ENCODE results near the gene PACSIN2.
"Not testable (repeated sequence)": the region's sequence is repeated elsewhere in the genome, so short reads cannot be mapped to it uniquely, and the experiment has no call there.

The PACSIN2 gene, protein sequence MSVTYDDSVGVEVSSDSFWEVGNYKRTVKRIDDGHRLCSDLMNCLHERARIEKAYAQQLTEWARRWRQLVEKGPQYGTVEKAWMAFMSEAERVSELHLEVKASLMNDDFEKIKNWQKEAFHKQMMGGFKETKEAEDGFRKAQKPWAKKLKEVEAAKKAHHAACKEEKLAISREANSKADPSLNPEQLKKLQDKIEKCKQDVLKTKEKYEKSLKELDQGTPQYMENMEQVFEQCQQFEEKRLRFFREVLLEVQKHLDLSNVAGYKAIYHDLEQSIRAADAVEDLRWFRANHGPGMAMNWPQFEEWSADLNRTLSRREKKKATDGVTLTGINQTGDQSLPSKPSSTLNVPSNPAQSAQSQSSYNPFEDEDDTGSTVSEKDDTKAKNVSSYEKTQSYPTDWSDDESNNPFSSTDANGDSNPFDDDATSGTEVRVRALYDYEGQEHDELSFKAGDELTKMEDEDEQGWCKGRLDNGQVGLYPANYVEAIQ

DNA sequence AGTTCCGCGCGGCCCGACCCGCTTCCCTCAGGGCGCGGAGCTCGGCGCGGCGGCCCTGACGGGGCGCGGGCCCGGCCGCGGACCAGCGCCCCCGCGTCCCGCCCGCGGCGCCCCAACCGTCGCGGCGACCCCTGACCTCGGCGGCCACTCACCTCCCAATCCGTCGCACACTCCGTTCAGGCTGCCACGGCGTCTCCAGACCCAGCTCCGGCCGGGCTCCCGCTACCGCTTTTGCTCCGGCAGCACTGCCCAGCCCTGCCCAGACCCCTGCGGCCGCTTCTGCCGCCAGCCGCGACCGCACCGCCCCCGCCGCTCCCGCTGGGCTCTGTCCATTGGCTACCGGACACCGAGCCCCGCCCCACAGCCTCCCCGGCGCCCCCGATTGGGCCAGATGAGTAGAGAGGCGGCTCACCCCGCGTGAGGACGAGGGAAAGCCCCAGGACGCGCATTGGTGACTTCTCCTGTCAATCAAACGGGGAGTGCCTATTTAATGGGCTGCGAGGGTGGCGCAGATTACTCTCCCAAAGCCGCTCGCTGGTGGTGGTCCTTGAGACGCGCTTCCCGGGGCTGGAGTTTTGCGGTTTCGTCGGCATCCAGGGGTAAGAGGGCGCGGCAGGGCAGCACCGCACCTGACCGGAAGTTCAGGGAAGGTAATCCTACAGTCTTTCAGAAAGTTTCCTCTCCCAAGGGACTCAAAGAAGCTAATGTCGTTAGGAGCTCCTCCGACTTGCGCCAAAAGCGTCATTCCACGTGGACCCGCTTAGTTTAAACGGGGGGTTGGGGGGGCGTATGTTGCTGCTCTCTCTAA, at the start of gene PACSIN2:
TSS of gene PACSIN2 (minus strand) at position 281 of the 808 bp plus-strand sequence. CDS start 103,069 bp downstream, outside the sequence.
- in situ Hi-C loops (cut with HindIII; ENCODE audit: low pct_ligation_motif_present, low pct_unique_long_range_greater_than_20kb, low sequenced_read_pairs) = no loop called here

DNA sequence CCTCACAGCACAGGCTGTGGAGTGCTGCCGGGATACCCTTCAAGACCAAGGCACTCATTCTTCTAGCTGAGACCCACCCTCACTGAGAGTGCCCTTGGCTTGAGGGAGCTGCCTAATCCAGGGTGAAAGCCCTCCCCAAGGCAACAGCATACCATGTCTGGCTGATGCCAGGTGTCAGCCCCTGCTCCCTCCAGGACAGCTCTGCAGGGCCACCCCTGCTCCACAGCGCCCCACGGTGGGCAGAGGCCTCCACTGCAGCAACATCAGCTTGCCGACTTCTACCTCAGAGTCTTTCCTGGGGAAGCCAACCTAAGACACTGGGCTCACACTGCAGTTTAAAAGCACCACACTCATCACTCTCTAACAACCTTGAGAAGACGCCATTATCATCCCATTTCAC, 45.2 kb upstream of the PACSIN2 start:
- peak; percentile 9 for DNase-seq
- in situ Hi-C loops (cut with HindIII; ENCODE audit: low pct_ligation_motif_present, low pct_unique_long_range_greater_than_20kb, low sequenced_read_pairs) = no loop called here

More for the DNA sequence above, at the start of gene PACSIN2:
- DNase-seq = peak; percentile 96

DNA sequence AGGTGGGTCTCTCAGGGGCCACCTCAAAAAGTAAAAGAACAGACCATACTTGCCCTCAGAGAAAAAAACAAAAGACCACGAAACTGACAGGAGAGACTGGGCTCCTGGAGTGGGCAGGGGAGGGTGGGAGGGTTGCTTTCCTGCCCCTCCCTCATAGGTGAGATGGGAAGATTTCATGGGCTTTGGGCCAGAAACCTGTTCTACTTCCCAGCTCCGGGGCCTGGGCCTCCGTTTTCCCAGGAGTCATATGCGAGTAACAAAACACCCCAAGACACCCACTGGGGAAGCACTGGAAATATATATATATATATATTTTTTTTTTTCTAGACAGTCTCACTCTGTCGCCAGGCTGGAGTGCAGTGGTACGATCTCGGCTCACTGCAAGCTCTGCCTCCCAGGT, 42.7 kb upstream of the PACSIN2 start:
- in situ Hi-C loops (cut with HindIII; ENCODE audit: low pct_ligation_motif_present, low pct_unique_long_range_greater_than_20kb, low sequenced_read_pairs) = no loop called here
- no peak for DNase-seq

DNA sequence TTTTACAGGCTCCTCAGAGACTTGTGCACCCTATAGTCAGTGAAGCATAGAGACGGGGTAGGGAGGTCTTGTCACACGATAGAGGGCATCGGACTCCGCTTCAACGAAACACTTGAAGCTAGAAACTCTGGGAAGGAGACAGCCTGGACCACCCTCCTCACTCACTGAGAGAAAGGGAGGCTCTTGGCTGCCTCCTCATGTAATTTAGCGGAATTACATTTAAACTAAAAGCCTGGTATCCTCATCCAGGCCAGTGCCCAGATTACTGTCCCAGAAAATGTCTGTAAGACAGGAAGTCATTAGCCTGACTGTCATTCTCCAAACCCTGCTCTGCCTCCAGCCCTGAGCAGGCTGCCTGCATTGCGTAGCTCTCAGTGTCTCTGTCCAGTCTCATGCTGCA, 38.2 kb upstream of the PACSIN2 start:
- in situ Hi-C loops (cut with HindIII; ENCODE audit: low pct_ligation_motif_present, low pct_unique_long_range_greater_than_20kb, low sequenced_read_pairs) = no loop called here
- DNase-seq = no peak

DNA sequence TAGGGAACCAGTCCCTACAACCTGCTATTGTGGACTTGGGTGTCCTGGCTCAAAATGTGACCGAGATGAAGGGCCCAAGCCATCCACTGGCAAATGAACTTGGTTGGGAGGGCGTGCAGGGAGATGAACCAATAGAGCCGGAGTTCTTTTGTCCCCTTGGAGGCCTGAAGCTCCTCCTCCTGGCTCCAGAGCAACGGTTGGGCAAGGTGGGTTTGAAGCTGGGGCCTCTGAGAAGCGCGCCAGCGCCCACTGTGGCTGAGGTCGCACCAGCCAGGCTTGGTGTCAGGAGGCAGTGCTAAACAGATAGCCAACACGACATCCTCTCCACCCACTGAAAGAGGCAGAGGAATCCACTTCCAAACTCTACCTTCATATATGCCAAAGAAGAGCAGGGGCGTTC, 36.0 kb upstream of the PACSIN2 start:
- DNase-seq = no peak
- in situ Hi-C loops (cut with HindIII; ENCODE audit: low pct_ligation_motif_present, low pct_unique_long_range_greater_than_20kb, low sequenced_read_pairs) = no loop called here

DNA sequence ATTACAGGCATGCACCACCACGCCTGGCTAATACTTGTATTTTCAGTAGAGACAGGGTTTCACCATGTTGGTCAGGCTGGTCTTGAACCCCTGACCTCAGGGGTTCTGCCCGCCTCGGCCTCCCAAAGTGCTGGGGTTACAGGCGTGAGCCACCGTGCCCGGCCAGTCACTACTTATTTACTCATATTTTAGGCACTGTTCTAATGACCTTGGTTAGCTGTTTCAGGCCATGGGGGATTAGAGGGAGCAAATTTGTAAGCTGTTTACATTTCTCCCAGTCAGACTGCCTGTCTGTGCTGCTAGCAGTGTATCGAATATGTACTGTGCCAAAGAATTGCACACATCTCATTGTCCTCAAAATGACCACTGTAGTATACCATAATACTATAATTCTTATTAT, 32.7 kb upstream of the PACSIN2 start:
- in situ Hi-C loops (cut with HindIII; ENCODE audit: low pct_ligation_motif_present, low pct_unique_long_range_greater_than_20kb, low sequenced_read_pairs) = no loop called here

DNA sequence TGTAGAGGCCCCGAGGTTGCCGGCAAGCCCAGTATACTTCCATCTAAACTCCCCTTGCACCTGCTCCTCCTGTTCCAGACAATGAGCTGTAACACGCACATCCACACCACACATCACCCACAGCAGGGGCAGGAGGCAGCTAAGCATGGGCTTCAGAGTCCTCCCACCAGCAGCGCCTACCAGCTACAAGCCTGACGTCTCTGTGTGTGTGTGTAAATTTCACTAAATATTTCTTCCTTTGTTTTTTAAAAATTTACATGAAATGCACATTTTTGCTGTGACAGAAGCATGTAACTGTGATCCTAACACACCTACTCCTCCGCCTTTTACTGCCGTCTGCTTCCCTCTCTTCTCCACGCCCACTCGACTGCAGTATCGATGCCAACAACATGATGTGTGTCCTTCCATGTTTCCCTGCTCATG, 29.4 kb upstream of the PACSIN2 start:
- in situ Hi-C loops (cut with HindIII; ENCODE audit: low pct_ligation_motif_present, low pct_unique_long_range_greater_than_20kb, low sequenced_read_pairs) = no loop called here
- DNase-seq = no peak

More for the DNA sequence above, 32.7 kb upstream of the PACSIN2 start:
- no peak for DNase-seq

DNA sequence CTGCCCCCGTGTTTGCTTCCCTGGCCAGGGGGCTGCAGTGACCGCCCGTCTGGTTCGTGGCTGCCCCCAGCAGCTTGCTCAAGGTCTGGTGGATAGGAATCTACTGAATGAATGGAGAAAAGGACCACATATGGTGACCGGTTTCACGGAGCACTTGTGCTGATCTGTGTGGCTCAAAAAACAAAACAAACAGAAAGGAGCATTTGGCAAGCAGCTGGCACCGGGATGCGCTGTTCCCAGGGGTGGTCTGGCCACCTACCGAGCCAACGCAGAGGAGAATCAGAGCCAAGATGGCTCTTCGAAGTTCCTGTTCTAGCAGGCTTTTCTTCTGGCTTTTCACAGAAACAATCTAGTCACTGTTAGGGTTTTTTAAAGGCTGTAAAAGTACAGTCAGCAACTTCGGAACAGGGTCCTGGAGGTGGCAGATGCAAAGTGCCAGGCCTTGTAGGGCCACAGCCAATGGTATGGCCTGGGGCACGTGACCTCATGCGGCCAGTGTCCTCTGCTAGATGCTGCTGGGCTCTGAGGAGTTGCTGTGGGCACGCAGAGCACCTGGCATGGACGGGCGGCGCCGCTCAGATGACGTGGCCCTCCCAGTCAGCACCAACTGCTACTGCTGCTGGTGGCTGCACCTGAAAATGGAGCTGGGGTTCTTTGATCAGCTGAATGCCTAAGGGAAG, 27.3 kb upstream of the PACSIN2 start:
- in situ Hi-C loops (cut with HindIII; ENCODE audit: low pct_ligation_motif_present, low pct_unique_long_range_greater_than_20kb, low sequenced_read_pairs) = no loop called here
- DNase-seq = no peak

DNA sequence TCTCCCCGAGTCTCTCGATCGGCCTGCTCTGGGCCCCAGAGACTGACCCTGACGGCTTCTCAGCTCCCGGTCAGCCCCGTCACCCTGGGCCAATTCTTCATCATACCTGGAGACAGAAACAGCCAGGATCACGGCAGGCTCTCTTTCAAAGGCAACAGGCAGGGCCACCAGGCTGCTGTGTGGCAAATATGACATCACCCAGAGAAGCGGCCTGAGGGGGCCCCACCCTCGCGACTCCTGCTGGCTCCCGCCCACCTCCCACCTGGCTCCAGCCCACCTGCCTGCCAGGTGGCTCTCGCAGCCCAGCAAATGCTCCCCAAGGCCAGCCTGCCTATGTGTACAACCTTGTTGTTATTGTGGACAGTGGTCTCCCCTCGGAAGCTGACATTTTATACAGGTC, 24.9 kb upstream of the PACSIN2 start:
- in situ Hi-C loops (cut with HindIII; ENCODE audit: low pct_ligation_motif_present, low pct_unique_long_range_greater_than_20kb, low sequenced_read_pairs) = no loop called here
- no peak for DNase-seq

DNA sequence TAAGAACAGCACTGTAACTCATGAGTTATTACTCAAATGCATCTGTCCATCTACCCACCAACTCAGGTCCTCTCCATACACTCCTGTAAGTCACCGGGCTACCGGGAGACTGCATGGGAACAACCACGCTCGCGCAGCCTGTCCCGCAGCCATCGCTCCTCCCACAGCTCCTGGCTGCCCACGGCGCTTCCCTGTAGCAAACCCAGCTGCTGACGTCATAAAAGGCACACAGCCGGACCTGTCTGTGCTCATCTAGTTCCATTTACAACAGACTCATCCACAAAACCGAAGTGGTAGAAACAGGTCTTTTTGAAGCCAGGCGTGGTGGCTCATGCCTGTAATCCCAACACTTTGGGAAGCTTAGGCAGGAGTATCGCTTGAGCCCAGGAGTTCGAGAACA, 23.4 kb upstream of the PACSIN2 start:
- DNase-seq = no peak
- in situ Hi-C loops (cut with HindIII; ENCODE audit: low pct_ligation_motif_present, low pct_unique_long_range_greater_than_20kb, low sequenced_read_pairs) = no loop called here

DNA sequence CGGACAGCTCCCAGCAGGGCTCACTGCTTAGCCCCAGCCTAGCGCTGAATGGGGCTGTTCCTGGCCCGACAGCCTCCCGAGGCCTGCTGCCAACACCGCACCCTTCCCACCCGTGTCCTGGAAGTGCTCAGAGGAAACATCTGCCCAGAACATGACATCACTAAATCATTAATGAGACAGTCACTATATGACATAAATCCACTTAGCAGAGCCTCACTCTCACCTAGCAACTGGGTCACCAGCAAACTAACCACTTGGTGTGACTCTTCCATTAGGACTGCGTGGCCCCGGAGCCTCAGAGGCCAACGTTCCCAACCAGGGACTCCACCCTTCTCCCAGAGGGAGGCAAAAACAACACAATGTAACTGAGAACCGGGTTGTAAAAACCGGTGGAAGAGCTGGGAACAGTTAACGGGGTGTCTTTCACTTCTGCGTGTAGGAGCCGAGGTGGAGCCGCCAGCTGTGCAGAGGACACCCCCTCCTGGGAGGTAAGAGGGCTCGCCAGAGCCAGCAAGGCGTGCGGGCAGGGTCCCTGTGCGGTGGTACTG, 21.4 kb upstream of the PACSIN2 start:
- in situ Hi-C loops (cut with HindIII; ENCODE audit: low pct_ligation_motif_present, low pct_unique_long_range_greater_than_20kb, low sequenced_read_pairs) = no loop called here
- DNase-seq = no peak

DNA sequence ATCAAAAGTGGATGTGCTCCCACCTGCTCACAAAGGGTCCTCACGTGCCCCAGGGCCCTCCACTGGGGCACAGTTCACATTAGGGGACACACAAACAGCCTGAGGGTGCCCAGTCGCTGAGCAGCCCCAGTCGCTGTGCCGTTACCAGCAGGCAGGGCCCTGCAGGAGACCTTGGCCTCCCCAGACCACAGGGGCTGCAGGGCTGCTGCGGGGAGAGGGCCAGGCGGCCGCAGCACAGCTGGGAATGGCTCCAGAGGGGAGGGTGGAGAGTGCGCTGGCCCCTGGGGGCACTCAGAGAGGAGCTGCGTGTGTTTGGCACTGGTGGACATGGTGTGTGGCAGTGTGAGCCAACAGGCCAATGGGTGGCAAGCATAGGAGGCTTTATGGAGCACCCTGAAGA, 20.3 kb upstream of the PACSIN2 start:
- in situ Hi-C loops (cut with HindIII; ENCODE audit: low pct_ligation_motif_present, low pct_unique_long_range_greater_than_20kb, low sequenced_read_pairs) = no loop called here
- no peak for DNase-seq

DNA sequence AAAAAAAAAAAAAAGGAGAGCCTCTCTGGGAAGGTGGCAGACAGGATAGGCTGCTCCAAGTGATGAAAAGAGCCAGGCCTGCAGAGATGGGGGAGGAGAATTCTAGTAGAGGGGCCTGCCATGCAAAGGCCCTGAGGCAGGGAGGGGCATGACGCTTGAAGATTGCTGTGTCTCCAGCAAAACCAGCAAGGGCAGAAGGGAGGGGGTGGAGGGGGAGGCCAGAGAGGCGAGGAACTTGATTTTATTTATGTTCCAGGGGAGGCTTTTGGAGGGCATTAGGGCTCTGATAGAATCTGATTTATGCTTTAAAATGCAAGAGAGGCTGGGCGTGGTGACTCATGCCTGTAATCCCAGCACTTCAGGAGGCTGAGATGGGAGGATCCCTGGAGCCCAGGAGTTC, 16.7 kb upstream of the PACSIN2 start:
- DNase-seq = no peak
- in situ Hi-C loops (cut with HindIII; ENCODE audit: low pct_ligation_motif_present, low pct_unique_long_range_greater_than_20kb, low sequenced_read_pairs) = no loop called here

DNA sequence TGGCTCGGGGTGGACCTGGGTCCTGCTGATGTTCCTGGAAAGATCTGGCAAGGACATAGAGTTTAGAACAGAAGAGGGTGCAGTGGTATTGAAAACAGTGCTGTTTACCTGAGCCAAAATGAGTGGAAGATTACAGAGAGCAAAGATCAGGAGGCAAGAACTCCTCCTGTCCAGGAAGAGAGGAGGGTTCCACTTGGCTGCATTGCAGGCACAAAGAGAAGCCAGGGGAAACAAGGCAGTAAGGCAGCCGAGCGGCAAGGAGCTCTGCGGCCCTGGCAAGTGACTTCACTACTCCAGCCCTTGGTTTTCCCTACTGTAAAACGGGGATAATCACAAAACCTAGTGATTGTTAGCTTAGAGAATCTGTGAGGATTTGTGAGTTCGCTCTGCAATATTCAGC, 3.7 kb upstream of the PACSIN2 start:
- peak; percentile 21 for DNase-seq
- in situ Hi-C loops (cut with HindIII; ENCODE audit: low pct_ligation_motif_present, low pct_unique_long_range_greater_than_20kb, low sequenced_read_pairs) = no loop called here

DNA sequence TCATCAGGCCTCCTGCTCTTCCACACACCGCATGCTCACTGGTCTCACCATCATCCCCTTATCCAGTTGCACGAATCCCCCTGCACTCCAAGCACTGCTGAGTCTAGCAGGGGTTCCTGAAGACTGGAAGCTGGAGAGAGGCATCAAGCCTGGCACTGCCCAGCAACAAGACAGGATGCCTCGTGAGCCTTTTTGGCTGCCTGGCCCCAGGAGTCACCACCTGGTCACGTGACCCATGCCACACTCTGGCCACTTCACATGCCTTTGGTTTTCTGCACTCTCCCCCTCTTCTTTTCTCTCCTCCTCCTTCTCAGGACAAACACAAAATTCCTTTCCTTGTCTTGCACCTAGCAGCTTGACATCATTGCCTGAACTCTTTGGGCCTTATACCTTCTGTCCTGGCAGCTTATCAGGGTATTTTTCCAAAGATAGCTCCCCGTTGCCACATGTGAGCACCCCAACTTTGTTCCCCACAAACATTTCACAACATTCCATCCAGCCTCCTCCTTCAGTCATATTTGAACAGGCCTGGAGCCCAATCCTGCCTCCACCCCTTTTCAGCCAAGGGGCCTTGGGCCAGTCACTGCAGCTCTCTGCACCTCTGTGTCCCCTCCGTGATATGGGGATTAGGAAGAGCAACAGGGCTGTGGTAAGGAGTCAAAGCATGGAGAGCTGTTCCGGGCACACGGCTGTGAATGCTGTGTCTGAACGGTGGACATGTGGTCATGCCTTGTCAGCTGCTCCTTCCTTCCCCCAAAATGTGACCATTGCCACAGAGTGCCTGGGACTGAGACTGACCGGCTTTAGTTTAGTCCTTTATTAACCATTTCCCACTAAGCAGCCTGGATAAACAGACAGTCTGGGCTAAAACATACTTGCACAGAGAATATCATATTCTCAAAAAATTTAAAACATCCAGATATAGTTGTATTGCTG, 2.8 kb upstream of the PACSIN2 start:
- peak; percentile 58 for DNase-seq
- in situ Hi-C loops (cut with HindIII; ENCODE audit: low pct_ligation_motif_present, low pct_unique_long_range_greater_than_20kb, low sequenced_read_pairs) = no loop called here

DNA sequence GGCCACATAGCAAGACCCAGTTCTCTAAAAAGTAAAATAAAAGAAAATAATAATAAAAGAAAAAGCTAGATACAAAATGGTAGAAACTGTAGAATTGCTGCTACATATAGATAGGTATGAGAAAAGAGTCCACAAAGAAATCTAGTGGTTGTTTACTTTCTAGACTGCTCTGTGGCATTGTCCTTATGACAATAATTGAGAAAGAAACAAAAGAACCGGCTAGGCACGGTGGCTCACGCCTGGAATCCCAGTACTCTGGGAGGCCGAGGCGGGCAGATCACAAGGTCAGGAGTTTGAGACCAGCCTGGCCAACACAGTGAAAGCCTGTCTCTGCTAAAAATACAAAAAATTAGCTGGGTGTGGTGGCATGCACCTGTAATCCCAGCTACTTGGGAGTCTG, 1.2 kb upstream of the PACSIN2 start:
- DNase-seq; in situ Hi-C loops (cut with HindIII; ENCODE audit: low pct_ligation_motif_present, low pct_unique_long_range_greater_than_20kb, low sequenced_read_pairs): not testable (repeated sequence)

DNA sequence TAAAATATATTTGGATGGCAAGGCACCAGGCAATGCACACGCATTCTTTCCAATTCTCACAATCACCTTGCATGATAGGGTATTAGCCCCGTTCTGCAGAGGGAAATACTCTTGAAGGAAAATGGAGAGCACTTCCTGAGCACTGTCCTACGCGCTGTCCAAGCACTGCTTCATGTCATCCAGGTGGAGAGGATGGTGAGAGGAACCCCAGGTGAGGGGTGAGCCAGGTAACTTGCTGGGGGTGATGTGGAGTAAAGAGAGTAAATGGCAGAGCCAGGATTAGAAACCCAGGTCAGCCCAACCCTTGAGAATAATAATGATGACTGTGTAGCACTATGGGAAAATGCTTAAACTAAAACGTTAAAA, 711 bp upstream of the PACSIN2 start:
- in situ Hi-C loops (cut with HindIII; ENCODE audit: low pct_ligation_motif_present, low pct_unique_long_range_greater_than_20kb, low sequenced_read_pairs) = no loop called here
- no peak for DNase-seq

DNA sequence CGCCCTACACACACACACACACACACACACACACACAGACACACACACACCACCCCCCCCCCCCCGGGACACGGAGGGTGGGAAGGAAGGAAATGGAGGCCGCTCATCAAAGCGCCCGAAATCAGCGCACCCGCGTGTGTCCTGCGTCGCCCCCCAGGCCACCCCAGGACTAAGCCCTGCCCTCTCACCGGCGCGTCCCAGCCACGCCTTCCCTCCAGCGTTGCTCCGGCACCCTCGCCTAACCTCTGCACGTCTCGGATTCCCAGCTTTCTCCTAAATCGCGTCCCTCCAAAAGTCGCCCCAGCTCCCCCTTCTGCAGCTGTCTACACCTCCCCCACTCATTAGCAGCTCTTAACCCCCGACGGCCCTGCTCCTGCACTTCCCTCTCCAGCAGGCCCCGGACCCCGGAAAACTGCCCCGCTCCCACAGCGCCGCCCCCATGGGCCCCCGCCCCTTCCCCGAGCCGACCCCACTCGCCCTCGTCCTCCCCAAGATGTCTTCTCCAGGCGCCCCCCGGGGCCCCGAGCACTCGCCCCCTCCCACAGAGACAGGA, 557 bp downstream of the PACSIN2 start:
- DNase-seq = peak; percentile 43
- in situ Hi-C loops (cut with HindIII; ENCODE audit: low pct_ligation_motif_present, low pct_unique_long_range_greater_than_20kb, low sequenced_read_pairs) = no loop called here
